ENCODE data around the gene PROS1. TPM values are rescaled to one million over a fixed set of nuclear protein-coding genes. Genes with fewer than 3 reads are reported as not detected.

PROS1 gene
- total and polyA plus RNA-seq, 3 donors from 2014 or later = 14.3 to 28.4 (median 17.0) TPM

DNA sequence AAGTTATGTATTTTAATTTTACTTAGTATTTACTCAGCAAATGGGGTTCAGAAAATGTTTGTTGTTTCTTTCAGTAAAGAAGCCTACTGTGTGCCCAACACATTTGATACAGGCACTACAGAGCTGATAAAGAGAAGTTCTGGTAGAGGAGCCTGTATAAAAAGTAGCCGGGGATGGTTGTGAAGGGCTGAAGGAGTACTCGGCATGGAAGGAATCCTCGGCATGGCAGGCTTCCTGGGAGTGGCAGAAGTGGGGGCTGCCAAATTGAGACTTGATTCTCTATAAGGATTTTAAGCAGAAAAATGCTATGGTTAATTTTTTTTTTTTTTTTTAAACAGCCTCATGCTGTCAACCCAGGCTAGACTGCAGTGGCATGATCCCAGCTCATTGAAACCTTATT lies 15.5 kb upstream of the PROS1 start:
- intact Hi-C loops (cut with DNase I; ENCODE audit: low total_unique reads) = no loop called here
- Histone ChIP-seq H3K4me1 (no peaks in the 10 kb centered on the region), H3K36me3 (ENCODE audit: low read depth, missing control alignments) (no peaks in the 10 kb centered on the region), H3K4me3 (no peak overlapping the region), H3K9me3 (no peaks in the 10 kb centered on the region), H3K27ac (no peak overlapping the region), H3K27me3 (no peaks in the 10 kb centered on the region)
- TF ChIP-seq POLR2A (IDR thresholded peaks at IDR 0.05) = no peak
- TF ChIP-seq, protein P1, sequence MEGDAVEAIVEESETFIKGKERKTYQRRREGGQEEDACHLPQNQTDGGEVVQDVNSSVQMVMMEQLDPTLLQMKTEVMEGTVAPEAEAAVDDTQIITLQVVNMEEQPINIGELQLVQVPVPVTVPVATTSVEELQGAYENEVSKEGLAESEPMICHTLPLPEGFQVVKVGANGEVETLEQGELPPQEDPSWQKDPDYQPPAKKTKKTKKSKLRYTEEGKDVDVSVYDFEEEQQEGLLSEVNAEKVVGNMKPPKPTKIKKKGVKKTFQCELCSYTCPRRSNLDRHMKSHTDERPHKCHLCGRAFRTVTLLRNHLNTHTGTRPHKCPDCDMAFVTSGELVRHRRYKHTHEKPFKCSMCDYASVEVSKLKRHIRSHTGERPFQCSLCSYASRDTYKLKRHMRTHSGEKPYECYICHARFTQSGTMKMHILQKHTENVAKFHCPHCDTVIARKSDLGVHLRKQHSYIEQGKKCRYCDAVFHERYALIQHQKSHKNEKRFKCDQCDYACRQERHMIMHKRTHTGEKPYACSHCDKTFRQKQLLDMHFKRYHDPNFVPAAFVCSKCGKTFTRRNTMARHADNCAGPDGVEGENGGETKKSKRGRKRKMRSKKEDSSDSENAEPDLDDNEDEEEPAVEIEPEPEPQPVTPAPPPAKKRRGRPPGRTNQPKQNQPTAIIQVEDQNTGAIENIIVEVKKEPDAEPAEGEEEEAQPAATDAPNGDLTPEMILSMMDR (IDR thresholded peaks at IDR 0.05) = no peak
- WGBS, 2 donors = 84 to 93% methylated on average over 3 of the region's 3 CpGs
- DNase-seq = no peak

DNA sequence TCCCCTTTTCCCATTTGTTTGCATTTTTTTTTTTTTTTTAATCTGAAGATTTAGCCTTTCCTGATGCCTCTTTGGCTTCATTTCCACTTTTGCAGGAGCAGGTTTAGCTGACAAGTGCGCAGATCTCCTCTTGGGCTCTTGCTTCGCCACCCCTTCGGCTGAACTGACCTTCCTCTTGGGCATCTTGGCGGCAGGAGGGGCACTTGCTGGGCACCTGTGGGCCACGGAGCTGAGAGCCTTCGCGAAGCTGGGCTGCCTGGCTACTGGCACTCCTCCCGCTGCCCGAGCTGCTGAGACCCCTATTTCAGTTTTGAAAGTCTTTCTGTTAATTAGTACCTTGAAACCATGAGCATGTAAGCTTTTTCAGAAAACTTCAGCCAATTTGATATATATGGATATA lies 15.1 kb upstream of the PROS1 start:
- H3K27me3 ChIP-seq = no peaks in the 10 kb centered on the region
- TF ChIP-seq, protein P1 (IDR thresholded peaks at IDR 0.05) = no peak
- no peak for TF ChIP-seq POLR2A (IDR thresholded peaks at IDR 0.05)
- DNase-seq = no peak
- no peaks in the 10 kb centered on the region for H3K36me3 ChIP-seq (ENCODE audit: low read depth, missing control alignments)
- H3K9me3 ChIP-seq = no peaks in the 10 kb centered on the region
- H3K4me1 ChIP-seq = no peaks in the 10 kb centered on the region
- no peak overlapping the region for H3K4me3 ChIP-seq
- intact Hi-C loops (cut with DNase I; ENCODE audit: low total_unique reads) = no loop called here
- no peak overlapping the region for H3K27ac ChIP-seq
- WGBS, 2 donors = 89 to 93% methylated on average over 8 to 9 of the region's 9 CpGs

DNA sequence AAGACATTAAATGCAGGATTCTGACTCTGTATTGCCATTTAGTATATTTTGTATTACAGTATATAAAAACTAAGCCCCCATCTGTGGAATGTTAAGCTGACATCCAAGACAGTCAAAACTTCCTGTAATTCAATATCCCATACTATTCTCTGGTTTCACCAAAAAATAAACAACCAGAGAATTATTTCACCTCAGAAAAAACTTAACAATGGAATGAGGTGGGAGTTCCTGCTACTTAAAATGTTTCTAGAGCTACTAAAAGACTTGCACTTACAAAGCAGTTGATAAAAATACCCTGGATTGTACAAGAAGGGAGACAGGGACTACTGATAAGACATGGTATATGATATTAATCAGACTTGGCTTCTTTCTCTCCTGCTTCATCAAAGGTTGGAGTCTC lies 14.6 kb upstream of the PROS1 start:
- intact Hi-C loops (cut with DNase I; ENCODE audit: low total_unique reads) = no loop called here
- Histone ChIP-seq H3K4me3 (no peak overlapping the region), H3K36me3 (ENCODE audit: low read depth, missing control alignments) (no peaks in the 10 kb centered on the region), H3K27ac (no peak overlapping the region), H3K4me1 (no peaks in the 10 kb centered on the region), H3K9me3 (no peaks in the 10 kb centered on the region), H3K27me3 (no peaks in the 10 kb centered on the region)
- TF ChIP-seq, protein P1 (IDR thresholded peaks at IDR 0.05) = no peak
- TF ChIP-seq POLR2A (IDR thresholded peaks at IDR 0.05) = no peak
- no peak for DNase-seq

DNA sequence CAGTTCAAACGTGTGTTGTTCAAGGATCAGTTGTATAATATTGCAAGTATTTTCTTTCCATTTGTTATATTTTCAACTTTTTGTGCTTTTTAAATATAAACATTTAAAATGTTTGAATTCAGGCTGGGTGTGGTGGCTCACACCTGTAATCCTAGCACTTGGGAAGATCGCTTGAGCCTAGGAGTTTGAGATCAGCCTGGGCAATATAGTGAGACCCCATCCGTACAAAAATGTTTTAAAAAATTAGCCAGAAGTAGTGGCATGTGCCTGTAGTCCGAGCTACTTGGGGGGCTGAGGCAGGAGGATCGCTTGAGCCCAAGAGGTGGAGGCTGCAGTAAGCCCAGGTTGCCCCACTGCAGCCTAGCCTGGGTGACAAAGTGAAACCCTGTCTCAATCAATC lies 10.9 kb upstream of the PROS1 start:
- Histone ChIP-seq H3K36me3 (ENCODE audit: low read depth, missing control alignments) (no peaks in the 10 kb centered on the region), H3K4me1 (peaks cover 7% of the 10 kb centered on the region), H3K4me3 (no peak overlapping the region), H3K27ac (no peak overlapping the region), H3K27me3 (no peaks in the 10 kb centered on the region), H3K9me3 (no peaks in the 10 kb centered on the region)
- intact Hi-C loops (cut with DNase I; ENCODE audit: low total_unique reads) = loop anchor here (5.0 kb wide), 1 partner anchor 73 kb away; no protein-coding TSS in a partner anchor
- 84 to 91% methylated on average over 5 of the region's 5 CpGs for WGBS, 2 donors
- TF ChIP-seq, protein P1 (IDR thresholded peaks at IDR 0.05) = no peak
- no peak for TF ChIP-seq POLR2A (IDR thresholded peaks at IDR 0.05)
- DNase-seq = no peak

DNA sequence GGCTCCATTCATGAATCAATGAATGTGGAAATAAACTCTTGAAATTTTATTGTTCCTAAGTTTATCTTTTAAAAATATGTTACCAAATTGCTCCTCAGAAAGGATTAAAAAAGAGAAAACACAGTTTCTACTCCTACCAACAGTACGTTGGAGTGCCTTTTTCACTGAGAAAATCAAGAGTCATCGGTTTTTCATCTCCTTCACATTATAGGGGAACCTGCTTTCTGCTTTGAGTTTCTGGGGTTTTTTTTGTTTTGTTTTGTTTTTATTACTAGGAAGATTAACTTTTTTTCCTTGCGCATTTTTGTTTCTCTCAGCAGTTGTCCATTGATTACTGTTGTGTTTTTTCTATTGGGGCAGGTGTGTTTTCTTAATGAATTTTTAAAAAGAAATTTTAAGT lies 9.7 kb upstream of the PROS1 start:
- no peak overlapping the region for H3K4me3 ChIP-seq
- 76 to 83% methylated on average over 3 of the region's 3 CpGs for WGBS, 2 donors
- no peaks in the 10 kb centered on the region for H3K27me3 ChIP-seq
- intact Hi-C loops (cut with DNase I; ENCODE audit: low total_unique reads) = loop anchor here (5.0 kb wide), 1 partner anchor 74 kb away; no protein-coding TSS in a partner anchor
- no peaks in the 10 kb centered on the region for H3K9me3 ChIP-seq
- no peak for TF ChIP-seq POLR2A (IDR thresholded peaks at IDR 0.05)
- TF ChIP-seq, protein P1 (IDR thresholded peaks at IDR 0.05) = no peak
- no peak for DNase-seq
- H3K36me3 ChIP-seq (ENCODE audit: low read depth, missing control alignments) = no peaks in the 10 kb centered on the region
- H3K27ac ChIP-seq = no peak overlapping the region
- peaks cover 7% of the 10 kb centered on the region for H3K4me1 ChIP-seq
